ENCODE results near the gene COL4A1.

COL4A1 gene

GRCh38 chr13:110099922-110100321, 207.0 kb downstream of the COL4A1 start:
- DNase-seq, result no peak

Data from islet precursor cell (in vitro differentiated cells).